NCI-H2227 treated with DMSO at 0.1 percent for 48 hours (cell line): Measurements from ENCODE around the gene PPARA.
"Not testable (repeated sequence)": the region's sequence is repeated elsewhere in the genome, so short reads cannot be mapped to it uniquely, and the experiment has no call there.

Experiments used
- DNase-seq: peaks from one replicate; lab custom pipeline; 2025; lab: John Stamatoyannopoulos, UW

Gene PPARA

DNA sequence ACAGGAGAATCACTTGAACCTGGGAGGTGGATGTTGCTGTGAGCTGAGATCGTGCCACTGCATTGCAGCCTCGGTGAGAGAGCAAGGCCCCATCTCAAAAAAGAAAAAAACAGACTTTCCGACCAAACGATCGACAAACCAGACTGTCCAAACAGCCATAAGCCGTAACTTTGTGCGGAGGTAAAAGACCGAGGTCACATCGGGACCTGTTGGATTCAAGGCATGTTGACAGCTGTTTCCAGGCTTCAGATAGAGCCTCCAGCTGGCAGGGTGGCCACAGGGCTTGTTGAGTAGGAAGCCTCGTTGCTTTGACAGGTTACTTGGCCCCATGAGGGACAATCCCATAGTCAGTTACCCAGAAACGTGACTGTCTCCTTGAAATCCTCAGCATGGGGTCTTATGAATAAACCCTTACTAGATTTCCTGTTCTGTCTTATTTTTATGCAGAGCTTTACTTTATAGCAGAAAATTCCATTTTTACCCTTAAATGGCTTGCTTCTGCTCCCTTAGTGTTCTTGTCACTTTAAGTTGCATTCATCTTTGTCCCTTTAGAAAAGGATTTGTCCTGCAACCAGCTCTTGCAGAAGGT, 22.3 kb downstream of the PPARA start:
- no peak for DNase-seq

DNA sequence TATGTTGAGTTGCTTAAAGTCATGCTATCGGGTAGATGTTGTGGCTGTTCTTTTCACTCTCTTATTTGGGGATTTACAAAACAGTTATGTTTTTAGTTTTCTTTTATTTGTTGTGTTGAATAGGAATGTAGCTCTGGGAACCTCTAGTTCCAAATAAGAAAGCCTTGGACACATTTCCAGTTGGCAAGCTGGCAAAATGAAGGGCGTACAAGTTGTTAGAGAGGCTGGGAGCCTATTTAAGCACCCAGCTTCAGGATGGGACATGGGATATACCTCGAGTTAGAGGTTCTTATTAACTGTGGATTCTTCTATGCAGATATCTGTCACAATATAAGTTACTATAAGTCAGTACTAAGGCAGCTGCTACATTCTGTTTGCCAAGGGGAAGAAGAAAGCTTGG, 22.8 kb downstream of the PPARA start:
- DNase-seq, result no peak

DNA sequence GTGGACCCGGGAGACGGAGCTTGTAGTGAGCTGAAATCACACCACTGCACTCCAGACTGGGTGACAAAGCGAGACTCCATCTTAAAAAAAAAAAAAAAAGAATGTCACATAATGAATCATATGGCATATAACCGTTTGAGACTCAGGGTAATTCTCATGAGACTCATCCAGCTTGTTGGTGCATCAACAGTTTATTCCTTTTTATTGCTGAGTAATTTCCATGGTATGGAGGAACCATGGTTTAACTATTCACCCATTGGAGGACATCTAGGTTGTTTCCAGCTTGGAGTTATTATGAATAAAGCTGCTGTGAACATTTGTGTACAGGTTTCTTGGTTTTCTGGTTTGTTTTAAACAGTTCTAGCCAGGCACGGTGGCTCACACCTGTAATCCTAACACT, 25.3 kb downstream of the PPARA start:
- no peak for DNase-seq

DNA sequence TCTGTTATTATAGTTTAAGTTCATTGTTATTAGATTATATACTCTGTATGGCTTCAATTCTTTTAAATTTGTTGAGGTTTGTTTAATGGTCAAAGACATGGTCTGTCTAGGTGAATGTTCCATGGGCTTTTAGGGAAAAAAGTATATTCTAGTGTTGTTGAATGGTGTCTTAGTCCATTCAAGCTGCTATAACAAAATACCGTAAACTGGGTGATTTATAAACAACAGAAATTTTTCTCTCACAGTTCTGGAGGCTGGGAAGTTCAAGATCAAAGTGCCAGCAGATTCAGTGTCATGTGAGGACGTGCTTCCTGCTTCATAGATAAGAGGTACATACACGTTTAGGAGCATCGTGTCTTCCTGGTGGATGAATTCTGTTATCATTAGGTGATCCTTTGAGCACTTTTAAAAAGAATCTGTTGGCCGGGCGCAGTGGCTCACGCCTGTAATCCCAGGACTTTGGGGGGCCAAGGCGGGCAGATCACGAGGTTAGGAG, 26.2 kb downstream of the PPARA start:
- DNase-seq, result no peak

DNA sequence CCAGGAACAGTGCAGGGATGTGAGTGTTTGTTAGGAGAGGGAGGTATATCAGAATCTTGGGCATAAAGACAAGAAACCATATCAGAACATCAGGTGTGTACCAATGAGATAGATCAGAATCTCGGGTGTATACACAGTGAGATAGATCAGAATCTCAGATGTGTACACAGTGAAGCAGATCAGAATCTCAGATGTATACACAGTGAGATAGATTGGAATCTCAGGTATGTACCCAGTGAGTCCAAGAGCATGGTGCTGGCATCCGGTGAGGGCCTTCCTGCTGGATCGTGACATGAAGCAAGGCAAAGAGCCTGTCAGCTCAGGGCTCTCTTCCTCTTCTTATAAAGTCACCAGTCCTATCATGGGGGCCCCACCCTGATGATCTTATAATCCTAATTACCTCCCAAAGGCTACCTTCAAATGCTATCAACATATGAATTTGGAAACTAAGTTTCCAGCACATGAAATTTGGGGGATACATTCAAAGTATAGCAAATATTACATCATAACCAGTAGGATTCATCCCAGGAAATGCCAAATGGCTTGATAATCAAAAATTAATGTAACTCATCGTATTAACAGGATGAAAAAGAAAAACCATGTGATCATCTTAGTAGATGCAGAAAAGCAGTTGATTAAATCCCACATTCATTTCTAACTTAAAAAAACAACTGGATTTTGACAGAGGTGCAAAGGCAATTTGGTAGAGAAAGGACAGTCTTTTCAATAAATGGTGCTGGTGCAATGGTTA, 28.6 kb downstream of the PPARA start:
- DNase-seq, result no peak

DNA sequence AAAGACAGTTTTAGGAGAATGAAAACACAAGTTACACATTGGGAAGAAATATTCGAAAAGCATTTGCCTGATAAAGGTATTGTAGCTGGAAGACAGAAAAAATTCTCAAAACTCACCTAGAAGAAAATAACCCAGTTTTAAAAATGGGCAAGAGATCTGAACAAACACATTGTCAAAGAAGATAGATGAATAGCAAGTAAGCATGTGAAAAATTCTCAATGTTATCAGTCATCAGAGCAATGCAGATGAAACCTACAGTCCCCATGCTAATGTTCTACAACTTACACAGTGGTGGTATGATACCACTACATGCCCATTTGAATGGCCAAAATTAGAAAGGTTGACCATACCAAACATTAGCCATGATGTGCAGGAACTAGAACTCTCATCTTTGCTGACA, 29.4 kb downstream of the PPARA start:
- no peak for DNase-seq

DNA sequence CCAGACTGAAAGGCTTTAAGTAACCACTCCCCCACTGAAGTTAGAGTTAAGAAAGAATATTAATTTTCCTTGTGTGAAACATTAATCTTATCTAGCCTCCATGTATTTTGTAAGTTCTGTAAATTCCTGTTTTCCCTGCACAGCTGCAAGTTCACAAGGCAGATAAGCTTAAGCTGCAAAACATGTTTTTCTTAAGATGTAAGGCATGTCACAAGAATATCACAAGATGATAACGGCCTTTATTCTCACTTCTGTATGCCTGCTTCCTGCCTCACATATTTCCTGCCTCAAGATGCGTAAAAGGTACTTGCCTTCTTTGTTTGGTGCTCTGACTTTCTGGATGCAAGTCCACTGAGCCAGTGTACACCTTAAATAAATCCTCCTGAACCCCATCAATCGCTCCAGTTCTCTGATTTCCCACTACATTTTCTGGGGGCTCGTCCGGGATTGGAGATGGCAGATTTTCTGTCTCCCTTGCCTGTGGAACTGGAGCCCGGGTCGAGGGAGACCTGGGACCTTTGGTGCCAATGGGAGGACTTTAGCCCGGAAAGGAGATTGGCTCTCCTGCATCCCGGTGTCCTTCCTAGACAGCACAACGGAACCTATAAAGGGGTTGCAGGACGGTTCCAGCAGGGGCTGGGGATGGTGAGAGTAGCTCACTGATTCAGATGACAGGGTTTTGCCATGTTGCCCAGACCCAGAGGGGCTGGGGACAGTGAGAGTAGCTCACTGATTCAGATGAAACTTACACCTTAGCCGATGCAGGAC, 30.2 kb downstream of the PPARA start:
- DNase-seq, result no peak

DNA sequence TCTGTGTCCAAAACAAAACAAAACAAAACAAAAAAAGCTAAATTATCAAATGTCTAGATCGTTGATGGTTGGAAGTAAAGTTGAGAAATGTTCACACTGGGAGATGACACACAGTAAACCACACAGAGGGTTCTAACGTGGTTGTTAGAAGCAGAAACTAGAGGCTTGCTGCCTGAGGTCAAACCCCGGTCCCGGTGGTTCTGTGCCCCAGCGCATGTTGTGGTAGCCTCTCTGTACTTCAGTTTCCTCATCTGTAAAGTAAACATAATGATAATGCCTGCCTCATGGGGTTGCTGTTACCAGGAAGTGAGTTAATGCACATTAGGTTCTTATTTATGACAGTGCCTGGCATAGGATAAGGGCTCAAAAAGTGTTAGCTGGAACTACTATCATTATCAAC, 33.4 kb downstream of the PPARA start:
- DNase-seq, result no peak

DNA sequence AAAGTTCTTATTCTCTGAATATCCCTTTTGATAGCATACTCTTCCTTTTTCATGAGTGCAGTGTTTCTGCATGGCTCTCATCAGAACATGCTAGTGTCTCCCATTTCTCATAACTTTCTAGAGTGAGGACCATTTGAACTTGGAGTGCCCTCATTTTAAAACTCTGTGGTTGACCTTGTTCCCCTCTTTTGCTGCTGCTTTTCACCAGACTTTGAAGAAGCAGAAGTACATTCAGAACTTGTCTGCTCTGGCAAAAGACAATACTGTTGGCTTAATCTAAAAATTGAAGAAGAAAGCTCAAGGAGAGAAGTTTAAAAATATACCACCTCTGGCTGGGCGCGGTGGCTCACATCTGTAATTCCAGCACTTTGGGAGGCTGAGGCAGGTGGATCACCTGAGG, 35.0 kb downstream of the PPARA start:
- no peak for DNase-seq

DNA sequence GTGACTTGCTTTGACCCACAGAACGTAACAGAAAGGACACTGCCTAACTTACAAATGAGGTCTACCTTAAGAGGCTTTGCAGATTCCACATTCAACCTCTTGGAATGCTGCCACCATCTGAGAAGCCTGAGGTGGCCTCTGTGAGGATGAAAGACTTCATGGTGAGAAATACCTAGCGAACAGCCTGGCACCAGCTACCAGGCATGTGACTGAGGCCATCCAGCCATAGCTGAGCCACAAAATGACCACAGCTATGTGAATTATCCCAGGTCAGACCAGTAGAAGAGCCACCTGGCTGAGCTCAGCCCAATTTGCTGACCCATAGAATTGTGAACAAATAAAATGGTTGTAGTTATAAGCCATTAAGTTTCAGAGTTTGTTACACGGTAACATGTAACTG, 37.5 kb downstream of the PPARA start:
- DNase-seq, result no peak

DNA sequence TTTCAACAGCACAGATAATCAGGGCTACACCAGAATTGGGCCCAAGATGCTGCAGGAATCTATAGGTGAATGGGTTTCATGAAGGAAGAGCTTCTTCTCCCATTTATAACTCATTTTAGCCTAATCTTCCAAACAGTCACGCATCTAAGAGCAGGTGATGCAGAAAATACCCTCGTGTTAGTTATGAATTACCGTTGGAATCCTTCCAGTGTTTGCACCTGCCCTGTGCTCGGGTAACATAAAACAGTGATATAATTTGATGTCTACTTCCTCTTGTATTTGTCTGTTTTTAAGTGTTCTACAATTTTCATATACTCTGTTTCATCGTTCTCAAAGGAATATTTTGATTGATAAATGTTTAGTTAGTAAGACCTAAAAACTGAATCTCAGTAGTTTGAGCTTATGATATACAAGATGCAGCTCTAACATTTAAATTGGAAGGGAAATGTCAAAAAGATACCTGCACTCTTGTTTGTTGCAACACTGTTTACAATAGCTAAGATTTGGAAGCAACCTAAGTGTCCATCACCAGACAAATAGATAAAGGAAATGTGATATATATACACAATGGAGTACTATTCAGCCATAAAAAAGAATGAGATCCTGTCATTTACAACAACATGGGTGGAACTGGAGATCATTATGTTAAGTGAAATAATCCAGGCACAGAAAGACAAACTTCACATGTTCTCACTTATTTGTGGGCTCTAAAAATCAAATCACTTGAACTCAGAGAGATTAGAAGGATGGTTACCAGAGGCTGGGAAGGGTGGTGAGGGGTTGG, 42.1 kb downstream of the PPARA start:
- no peak for DNase-seq

DNA sequence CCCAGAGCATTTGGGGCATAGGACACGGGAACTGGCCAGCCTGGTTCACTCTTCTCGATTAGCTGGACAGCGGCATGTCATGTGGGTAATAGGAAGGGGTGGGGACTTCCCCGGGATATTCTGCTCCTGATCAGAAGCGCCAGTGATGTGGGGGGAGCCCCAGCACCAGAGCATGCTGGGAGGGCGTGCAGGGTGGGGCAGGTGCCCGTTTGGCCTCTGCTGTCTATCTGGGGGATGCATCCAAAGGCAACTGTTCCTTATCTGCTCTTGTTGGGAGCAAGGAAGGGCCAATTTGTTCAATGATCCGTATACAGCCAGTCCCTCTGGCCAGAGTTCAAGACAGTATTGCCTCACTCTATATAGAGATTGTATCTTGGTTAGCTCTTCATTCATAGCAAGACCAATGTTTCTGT, 43.6 kb downstream of the PPARA start:
- DNase-seq, result no peak

DNA sequence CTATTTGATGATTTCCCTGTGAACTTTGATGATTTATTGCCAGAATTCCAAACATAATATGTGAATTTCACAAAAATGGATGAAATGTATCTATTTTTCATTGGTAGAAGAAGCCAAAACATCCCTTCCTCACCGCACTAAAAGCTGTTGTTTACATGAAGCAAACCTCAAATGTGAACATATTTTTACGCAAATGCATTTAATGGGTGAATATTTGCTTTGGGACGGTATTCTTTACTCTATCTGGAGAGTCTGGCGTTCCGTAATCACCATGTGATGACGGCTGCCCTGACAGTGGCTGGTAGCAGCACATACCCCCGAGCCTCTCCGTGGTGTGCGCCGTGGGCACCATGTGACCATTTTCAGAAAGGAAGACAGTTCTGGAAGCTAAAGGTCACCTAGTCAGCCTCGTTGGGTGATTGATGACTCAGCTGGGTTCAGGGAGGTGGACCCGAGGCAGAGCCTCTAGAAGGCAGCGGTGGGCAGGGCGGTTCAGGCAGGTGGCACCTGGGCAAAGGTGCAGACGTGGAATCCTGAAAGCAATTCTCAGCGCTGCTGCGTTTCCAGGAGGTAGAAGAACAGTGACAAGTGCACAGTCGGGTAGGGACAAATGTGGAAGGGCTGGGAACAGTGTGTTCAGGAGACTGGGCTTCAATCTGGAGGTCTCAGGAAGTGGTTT, 45.3 kb downstream of the PPARA start:
- no peak for DNase-seq

DNA sequence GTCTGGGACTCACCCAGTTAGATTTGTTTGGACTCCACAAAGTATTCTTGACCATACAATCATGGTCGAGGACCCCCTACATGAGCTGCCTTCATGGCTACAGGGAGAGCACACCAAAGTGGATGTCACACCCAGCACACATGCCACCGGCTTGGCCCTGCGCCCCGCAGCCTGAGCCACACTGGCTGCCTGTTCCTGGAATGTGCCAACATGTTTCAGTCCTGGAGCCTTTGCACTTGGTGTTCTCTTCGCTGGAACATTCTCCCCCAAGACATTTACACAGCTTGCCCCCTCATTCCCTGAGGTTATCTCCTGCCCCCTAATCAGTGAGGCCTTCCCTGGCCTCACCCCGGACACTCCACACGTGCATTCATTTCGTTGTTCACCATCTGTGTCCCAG, 46.0 kb downstream of the PPARA start:
- DNase-seq, result no peak

DNA sequence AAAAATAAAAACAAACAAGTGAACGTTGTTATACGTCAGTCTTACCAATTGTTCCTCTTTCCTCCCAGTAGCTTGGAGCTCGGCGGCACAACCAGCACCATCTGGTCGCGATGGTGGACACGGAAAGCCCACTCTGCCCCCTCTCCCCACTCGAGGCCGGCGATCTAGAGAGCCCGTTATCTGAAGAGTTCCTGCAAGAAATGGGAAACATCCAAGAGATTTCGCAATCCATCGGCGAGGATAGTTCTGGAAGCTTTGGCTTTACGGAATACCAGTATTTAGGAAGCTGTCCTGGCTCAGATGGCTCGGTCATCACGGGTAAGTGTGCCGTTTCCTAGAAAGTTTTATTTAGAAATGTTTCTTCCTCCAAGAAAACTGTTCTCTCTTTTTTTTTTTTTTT, 47.9 kb downstream of the PPARA start:
- DNase-seq, result no peak

DNA sequence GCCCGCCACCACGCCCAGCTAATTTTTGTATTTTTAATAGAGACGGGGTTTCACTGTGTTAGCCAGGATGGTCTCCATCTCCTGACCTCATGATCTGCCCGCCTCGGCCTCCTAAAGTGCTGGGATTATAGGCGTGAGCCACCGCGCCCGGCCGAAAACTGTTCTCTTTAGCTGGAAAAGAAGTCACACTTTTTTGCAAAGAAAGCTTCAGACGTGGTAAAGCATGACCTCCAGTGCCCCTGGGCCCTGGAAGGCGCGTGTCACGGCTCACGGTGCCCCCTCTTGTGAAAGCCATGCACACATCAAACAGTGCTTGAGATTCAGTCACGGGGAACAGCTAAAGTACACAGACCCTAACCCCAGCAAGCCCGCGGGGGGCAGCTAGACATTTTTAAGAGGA, 48.5 kb downstream of the PPARA start:
- DNase-seq, result not testable (repeated sequence)

DNA sequence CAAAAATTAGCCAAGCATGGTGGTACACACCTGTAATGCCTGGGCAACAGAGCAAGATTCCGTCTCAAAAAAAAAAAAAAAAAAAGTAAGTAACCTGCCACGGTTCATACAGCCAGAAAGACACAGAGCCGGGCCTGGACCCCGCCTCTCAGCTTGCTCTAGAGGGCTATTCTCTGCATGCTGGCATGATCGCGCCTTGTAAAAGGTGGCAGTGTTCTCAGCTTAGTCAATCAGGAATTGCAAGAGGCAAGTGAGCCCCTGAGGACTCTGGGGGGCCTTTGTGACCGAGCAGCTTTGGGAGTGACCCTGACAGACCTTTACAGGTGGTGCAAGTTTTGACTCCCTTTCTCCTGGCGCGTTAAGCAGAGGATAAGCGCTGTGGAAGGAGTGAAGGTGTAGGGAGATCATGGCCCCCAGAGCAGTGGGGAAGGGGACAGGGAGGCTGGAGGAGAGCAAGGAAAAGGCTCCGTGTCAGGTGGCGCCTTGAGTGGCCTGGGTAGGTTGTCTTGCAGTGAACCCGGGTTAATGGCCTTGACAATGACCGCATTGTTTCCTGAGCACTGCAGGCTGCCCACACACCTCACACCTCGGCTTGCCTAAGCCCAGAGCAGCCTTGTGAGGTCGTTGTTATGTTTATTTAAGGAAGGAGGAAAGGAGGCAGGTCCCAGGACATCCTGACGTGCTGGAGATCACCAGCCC, 50.9 kb downstream of the PPARA start:
- DNase-seq, result no peak

DNA sequence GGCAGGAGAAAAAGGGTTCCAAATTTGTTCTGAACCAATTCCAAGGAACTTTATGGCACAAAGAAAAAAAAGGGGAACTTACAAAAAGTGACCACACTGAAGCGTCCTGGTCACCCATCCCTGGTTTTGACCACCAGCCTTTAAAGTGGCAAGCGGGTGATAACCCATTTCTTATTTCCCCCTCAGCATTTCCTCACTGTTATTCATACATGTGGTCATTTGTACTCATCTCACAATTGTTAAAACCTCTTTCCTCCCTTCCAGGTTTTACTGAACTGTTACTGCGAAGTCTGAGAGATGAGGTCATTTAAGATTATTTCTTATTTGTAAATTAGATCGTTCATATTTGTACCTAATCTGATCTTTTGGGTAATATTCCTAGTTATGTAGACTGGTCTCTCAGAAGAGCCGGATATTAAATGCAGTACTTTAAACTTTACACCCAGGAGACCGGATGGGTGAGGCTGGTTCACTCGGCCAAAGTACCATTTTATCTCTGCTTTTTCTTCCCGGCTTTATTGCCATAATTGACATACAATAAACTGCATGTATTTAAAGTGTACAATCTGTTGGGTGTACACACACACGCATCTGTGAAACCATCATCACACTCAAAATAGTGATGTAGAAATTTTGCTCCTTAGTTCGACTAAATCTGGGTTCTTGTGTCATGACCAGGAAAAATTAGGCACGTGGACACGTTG, 52.7 kb downstream of the PPARA start:
- no peak for DNase-seq

DNA sequence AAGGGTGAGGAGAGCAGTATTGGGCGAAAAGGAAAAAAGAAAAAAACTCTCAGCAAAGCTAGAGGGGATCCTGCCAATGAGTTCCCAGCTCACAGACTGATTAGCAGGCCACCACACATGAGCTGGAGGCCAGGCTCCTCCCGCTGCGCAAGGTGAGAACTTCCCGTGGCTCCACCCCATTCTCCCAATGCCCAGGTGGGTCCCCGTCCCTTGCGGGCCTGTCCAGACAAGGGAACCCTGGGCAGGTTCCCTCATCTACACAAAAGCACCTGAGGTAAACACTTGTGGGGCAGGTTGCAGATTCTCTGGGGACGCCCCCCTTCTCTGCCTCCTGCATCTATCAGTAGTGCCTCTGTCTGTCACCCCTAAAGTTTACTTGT, 53.3 kb downstream of the PPARA start:
- DNase-seq, result no peak

DNA sequence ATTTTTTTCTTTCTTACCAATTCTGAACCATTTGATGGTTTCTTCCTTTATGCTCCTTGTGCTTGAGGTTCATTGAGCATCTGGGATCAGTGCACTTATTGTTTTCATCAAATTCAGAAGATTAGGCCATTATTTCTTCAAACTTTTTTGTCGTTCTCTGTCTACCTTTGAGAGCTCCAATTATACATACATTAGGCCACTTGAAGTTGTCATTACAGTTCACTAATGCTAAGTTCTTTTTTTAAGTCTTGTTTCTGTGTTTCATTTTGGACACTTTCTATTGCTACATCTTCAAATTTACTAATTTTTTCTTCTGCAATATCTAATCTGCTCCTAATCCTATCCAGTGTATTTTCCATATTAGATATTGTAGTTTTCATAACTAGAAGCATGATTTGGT, 58.9 kb downstream of the PPARA start:
- no peak for DNase-seq

DNA sequence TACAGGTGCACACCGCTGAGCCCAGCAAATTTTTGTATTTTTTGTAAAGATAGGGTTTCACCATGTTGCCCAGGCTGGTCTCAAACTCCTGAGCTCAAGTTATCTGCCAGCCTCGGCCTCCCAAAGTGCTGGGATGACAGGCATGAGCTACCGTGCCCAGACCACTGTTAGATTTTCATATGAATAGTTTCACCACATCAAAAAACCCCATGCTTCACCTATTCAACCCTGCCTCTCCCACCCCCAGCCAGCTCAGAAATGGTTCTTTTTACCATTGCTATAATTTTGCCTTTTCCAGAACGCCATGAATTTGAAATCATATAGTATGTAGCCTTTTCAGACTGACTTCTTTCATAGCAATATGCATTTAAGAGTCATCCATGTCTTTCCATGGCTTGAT, 61.9 kb downstream of the PPARA start:
- no peak for DNase-seq
